Fibroblast of skin of left biceps (primary cell): ENCODE results near the gene GLG1.
"Not testable (repeated sequence)": the region's sequence is repeated elsewhere in the genome, so short reads cannot be mapped to it uniquely, and the experiment has no call there.

ENCODE experiments used
- DNase-seq, 2 experiments: peaks; one replicate each; pipeline ENCODE4 v3.0.0-alpha.2; 2013; ENCODE audit warnings: low read depth in 2 of 2

The GLG1 gene

DNA sequence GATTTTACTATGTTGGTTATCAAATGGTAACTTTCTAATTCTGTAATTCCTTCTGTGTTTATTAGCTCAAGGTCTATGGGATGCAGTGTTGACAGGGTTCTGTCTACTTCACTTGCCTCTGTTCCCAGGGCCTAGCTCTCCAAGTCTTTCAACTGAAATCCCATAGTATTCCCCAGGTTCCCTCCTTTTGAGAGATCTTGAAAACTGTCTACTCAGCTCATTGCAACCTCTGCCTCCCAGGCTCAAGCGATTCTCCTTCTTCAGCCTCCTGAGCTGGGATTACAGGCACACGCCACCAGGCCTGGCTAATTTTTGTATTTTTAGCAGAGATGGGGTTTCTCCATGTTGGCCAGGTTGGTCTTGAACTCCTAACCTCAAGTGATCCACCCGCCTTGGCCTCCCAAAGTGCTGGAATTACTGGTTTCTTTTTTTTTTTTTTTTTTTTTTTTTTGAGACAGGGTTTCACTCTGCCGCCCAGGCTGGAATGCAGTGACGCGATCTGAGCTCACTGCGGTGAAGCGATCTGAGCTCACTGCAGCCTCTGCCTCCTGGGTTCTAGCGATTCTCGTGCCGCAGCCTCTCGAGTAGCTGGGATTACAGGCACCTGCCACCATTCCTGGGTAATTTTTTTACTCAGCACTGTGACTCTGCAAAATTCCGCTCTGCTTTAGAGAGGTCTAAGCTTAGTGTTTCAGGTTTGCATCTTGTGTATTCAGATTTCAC, 163.1 kb downstream of the GLG1 start:
- DNase-seq, result not testable (repeated sequence)

DNA sequence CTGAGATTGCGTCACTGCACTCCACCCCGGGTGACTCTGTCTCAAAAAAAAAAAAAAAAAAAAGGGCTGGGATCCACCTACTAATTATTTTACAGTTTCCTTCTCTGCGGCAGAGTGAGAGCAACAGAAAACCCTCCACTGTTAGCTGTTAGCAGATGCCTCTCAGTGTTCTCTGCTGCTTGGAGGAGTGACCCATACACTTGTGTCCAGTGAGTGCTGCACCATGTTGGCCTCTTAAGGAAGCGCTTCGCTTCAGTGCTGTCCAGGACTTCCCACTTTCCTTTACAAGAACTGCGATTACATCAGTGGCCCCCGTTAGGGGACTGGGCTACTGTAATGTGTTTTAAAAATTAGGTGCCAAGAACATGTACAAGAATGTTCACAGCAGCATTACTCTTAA, 167.2 kb downstream of the GLG1 start:
- no peak for DNase-seq

DNA sequence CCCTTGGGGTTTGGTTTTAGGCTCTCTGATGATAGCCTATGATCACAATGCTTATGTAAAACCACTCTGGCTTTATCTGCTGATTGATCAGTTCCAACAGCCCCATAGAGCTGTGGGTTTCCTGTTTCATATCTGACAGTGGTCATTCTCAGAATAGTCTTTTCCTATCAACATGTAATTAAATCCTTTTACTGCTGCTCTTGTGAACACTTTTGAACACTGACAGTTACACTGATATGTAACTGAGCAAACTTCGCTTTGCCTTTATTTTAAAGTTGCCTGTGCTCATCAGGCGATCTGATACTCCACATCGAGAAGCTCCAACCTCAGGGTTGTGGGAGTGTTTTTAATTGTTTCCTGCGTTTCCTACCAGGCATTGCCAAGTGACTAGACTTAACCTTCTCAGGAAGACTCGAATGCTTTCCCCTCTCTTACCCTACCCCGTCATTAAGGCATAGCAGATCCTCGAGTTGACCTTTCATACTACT, 168.4 kb downstream of the GLG1 start:
- DNase-seq, result no peak

DNA sequence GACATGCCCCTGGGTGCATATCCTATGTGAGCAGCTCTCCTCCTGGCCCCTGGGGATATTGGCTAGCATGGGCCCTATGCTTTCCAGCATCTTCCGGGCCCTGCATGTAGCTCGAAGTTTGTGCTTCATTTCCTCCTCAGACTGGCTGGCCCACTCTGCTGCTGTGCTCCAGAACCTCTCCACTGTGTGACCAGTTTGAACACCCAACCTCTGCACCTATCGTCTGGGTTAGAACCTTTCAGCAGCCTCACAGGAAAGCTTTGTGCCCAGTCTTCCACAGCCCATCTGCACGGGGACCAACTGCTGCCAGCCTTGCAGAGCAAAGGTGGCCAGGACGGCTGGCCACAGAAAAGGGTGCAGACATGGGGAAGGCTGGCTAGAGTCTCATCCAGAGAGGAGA, 175.4 kb downstream of the GLG1 start:
- no peak for DNase-seq

DNA sequence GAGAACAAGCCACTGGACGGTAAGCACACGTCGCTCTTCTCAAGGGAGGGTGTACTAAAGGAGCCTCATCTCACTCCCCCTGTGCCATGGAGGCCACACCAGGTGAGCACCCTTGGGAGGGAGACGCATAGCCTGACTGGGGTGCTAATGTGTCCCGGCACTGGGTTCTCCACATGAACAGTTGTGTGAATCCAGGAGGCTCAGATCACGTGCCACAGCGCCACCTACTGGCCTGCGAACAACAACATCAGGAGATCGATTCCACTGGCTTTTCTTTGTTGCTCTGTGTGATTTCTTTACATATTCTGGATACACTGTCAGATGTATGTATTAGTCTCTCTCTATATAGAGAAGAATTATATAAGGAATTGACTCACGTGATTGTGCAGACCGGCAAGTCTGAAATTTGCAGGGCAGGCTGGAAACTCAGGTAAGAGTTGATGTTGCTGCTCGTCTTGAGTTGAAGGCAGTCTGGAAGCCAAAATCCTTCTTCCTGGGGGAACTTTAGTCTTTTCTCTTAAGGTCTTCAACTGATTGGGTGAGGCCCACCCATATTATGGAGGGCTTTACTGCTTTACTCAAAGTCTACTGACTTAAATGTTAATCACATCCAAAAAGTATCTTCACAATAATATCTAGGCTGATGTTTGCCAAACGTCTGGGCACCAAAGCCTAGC, 176.7 kb downstream of the GLG1 start:
- not testable (repeated sequence) for DNase-seq

DNA sequence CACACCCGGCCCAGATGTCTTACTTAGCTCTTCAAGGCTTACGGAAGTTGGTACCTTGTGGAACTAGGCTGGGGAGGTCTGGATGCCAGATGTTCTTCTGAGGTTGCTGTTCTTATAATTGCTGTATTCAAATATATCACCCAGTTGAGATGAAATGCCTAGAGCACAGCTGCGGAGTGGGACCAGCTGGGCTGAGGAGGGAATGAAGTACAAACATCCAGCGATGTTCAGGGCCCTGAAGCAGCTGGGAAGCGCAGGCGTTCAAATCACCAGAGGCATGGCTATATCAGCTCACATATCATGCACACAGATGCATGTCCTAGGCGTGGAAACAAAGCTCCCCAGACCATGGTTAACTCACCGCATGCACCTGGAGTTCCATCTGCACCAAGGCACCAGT, 178.4 kb downstream of the GLG1 start:
- not testable (repeated sequence) for DNase-seq

DNA sequence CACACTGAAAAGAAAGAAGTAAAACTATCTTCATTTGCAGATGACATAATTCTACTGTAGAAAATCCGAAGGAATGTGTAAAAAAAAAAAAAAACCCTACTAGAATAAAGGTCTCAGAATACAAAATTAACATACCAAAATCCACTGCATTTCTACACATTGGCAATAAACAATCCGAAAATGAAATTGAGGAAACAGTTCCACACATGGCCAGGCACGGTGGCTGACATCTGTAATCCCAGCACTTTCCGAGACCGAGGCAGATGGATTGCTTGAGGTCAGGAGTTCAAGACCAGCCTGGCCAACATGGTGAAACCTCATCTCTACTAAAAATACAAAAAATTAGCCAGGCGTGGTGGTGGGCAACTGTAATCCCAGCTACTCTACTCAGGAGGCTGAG, 181.2 kb downstream of the GLG1 start:
- not testable (repeated sequence) for DNase-seq

DNA sequence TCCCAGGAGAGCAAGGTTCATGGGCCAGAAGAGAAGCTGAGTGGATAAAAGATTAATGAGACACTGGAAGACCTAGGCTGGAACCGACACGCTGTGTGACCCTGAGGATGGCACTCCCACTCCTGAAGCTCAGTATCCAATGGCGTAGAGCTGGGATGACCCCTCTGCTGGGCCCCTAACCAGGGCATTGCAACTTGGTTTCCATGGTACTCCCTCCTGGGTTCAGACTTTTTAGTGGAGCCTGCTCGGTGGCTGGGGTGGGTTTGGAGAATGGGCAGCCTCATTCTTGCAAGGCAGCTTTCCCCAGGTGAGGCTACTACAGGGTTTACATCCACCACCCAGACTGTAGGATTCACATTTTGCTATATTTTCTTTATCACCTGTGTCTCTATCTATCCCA, 183.2 kb downstream of the GLG1 start:
- DNase-seq, result not testable (repeated sequence)

DNA sequence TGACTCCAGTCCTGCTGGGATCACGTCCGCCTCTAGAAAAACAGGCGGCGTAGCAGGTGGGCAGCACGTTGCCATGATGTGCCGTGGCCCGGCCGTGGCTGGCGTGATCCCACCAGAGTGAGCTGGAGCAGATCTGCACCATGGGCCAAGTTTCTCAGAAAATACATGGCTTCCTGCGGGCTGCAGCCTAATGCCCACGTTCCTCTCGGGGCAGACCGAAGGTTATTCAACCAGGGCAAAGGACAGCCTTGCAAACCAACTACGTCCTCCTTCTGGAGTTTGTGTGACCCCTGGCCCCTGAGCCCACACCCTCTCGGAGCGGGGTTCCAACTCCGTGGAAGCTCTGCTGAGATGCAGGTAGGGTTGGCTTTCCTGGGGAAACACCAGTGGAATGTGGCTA, 184.8 kb downstream of the GLG1 start:
- DNase-seq, result not testable (repeated sequence)

DNA sequence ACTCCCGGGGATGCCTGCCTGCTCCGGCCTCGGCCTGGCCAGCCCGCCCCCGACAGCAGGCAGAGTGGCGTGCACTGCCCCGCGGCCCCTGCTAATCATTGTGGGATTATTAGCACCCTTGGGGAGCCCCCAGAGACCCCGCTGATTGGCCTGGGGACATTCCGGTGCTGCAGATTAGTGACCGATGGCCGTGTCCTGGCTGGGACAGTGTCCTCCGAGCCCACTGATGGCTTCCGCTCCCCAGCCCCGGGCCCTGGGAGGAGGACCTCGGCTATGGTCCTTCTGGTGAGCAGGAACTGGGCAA, 185.5 kb downstream of the GLG1 start:
- DNase-seq, result not testable (repeated sequence)

DNA sequence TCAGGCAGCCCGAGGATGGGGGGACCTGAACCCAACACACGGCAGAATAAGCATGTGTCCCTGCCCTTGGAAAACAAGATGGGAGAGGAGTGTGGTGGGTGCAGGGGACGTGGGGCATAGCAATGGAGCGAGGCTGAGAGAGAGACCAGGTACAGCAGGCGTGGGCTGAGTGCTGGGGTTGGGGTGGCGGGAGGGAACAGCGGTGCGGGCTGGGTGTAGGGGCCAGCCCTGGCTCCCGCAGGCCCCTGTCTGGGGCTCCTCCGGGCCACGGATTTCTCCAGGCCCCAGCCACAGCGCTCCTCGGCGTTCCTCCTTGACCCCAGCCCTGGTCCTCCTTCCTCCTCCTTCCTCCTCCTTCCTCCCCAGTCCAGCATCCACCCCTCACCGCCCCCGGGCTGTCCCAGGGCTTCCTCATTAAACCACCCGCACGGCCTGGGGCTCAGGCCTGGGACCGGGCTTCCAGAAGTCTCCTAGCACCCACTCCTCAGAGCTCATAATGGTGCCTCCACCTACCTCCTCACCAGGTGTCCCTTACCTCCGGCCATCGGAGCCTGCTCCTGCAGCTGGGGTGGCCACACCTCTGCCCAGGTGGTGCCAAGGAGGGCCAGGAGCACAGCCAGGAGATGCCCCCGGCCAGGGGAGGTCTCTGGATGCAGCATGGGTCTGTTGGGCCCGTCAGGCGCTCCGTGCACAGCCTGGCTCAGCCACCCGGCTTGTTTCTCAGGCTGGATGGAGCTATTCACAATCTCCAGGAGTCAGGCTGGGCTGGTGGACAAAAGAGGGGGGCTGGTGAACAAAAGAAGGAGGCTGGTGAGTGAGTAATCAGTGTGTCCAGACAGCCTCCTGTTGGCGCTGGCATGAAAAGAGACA, 186.1 kb downstream of the GLG1 start, which contains the start of gene CLEC18B:
Gene CLEC18B, minus strand, starts transcription at position 867 of the 870 bp plus-strand sequence. Its CDS starts 208 bp downstream, at position 659.
- not testable (repeated sequence) for DNase-seq

DNA sequence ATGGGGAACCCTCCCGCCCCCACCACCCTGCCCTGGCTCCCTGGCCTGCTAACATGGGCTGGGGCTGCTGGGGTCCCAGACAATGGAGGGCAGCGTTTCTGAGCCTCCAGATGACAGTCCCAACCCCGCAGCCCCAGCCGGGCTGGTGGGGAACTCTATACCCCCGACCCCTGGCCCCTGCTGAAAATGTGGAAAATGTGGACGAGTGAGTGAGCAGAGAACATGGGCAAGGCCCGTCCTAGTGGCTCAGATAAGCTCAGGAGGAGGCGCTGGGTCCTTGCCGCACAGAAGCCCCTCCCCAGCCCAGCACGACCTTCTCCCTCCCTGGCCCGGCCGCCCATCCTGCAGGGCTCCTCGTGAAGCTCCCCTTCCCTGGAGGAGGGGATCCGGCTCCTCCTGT, 187.1 kb downstream of the GLG1 start:
- DNase-seq, result not testable (repeated sequence)

DNA sequence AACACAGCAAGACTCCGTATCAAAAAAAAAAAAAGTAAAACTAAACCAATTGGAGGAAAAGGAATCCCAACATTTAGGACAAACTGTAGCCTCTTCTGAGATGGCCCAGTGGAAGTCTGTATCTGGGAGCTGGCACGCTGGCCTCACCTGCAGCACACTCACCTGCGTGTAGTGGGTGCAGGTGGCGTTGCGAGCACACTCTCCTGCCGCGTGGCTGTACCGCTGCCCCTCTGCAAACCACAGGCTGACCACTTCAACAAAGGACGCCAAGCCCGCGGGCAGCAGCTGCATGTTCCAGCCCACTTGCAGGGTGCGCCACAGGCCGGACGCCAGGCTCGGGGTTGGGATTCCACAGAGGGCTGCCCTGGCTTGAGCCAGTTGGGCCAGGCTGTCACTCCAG, 189.0 kb downstream of the GLG1 start:
- not testable (repeated sequence) for DNase-seq

DNA sequence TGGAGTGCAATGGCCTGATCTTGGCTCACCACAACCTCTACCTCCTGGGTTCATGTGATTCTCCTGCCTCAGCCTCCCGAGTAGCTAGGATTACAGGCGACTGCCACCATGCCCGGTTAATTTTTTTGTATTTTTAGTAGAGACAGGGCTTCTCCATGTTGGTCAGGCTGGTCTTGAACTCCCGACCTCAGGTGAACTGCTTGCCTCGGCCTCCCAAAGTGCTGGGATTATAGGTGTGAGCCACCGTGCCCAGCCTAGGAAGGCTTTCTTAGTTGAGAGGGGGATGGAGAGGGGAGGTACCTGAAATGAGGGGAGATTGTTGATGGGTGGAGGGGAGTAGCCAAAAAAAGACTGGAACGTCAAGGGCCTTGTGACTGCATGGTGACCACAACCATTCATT, 193.0 kb downstream of the GLG1 start:
- DNase-seq, result not testable (repeated sequence)

DNA sequence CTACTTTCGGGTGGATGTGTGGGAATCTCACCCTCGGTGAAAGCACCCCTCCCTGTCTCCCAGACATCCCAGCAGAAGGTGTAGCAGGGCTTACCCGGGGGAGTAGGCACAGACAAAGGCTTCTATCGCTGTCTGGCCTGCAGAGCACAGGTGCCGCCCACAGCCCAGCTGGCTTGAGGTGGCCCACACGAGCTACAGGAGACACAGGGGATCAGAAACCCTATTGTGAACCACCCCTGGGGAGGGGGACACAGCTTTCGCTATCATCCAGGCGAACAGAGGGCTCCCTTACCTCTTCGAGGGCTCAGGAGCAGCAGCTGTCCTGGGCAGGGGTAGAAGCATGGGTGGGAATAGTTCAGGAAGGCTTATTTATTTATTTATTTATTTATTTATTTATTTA, 193.4 kb downstream of the GLG1 start:
- not testable (repeated sequence) for DNase-seq

DNA sequence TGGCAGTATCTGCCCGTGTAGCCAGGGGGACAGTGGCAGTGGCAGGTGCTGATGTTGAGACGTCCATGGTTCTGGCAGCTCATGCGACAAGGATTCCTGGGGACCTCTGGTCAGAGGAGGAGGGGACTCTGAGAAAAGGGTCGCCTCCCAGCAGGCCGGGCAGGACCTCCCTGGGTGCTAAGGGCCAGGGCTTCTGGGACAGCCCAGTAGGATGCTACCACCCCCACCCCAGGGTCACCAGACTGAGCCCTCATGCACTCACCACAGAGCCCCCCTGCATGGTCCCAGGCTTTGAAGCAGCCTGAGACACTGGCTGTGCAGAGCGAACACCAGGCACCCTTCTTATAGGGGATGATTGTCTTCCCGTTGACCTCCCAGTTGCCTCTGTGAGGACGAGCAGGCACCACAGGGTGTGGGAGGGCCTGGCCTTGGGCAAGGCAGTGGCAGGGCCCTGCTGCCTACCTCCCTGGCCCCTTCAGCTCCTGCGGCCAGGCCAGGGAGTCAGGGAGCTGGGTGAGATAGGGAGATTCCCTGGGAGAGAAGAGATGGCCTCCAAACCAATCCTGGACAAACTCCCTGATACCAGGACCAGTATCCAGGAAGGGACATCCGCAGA, 194.0 kb downstream of the GLG1 start:
- DNase-seq, result not testable (repeated sequence)

DNA sequence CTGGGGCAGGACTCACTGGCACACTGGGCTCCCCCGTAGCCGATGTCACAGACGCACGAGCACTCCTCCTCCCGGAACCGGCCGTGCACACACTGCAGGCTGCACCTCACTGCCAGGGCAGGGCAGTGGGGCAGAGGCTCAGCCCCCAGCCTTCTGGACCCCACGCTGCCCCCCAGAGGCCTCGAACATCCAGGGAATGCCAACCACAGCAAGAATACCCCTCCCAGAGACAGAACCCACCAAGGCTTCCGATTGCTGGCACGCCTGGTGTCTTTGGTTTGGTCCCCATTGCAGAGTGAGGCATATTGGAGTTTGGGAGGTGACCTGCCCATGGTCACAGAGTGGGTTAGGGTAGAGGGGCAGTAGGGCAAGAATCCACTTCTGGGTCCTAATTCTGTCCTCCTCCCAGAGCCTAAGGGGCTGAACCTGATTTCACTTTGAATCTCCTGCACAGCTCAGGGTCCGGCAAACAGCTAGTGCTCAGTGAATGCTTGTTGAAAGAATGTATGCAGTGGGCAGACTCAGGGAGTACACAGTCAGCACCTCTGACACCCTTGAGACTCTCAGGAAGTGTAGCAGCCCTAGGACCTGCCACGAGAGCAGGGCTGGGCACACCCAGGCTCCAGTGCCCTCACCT, 194.7 kb downstream of the GLG1 start:
- not testable (repeated sequence) for DNase-seq

DNA sequence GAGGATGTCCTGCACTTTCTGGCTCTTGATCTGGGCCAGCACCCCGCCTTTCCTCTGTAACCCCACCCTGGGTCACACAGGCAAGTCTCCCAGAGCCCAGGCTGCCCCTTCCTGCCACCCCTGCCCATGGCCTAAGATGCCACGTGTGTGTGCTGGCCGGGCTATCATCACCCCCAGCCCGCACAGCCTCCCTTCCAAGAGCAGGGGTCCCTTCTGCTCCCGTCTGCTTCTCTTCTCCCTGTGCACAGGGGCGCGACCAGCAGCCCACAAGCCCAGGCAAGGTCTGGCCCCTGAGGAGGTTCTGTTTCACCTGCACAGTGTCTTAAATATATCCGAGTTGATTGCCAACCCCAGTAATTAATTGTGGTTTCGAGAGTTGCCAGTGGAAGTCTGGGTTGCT, 195.9 kb downstream of the GLG1 start:
- DNase-seq, result not testable (repeated sequence)

DNA sequence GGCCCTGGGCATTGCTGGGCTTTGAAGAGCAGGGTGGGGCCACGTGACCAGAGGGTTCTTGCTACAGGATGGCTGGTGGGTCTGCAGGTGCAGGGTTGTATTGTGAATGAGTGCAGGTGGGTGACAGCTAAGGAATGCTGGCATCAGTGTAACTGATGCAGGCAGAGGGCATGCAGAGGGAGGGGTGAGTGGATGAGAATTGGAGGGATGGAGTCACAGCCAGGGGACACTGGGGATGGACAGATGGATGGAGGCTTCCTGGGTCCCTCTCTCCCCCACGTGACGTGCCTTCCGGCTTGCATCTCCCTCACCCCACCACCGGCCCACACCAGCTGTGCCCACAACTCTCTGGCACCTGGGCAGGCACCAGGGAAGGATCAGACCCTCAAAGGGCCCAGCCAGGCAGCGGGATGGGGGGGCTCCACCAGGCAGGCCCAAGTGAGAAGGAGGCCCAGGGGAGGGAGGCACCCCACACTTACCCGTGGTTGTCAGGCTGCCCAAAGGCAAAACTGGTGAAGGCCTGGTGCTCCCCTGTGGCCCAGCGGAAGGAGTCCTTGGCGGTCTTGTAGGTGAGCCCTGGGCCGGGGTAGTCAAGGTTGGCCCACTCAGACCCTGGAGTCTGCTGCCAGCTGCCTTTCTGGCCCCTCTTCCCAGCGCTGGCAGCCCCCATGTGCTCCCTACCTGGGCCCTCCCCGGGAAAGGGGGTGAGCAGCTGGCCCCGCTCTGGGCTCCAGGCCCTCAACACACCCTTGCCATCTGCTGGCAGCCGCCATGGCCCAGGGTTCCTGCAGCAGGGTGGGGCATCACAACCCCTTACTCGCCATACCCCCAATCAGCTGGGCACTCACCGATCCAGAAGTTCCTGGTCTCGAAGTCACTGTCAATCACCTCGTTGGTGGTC, 196.6 kb downstream of the GLG1 start:
- DNase-seq, result not testable (repeated sequence)
